ENCODE results near the gene XRCC2.

- no peak for TF ChIP-seq REST (IDR thresholded peaks at IDR 0.05; ENCODE audit: unreplicated experiment)
- TF ChIP-seq CTCF (conservative IDR thresholded peaks at IDR 0.05; ENCODE audit: low read depth in 2 of 2): no peak
- TF ChIP-seq EZH2 (IDR thresholded peaks at IDR 0.05; ENCODE audit: low read depth, unreplicated experiment): no peak
- no peak for TF ChIP-seq JUNB (IDR thresholded peaks at IDR 0.05; ENCODE audit: unreplicated experiment)
- no peak for TF ChIP-seq POLR2AphosphoS5 (IDR thresholded peaks at IDR 0.05; ENCODE audit: low read depth)
- no peak for TF ChIP-seq CREB1 (CRISPR knock-in tag; IDR thresholded peaks at IDR 0.05; ENCODE audit: low read depth)
- TF ChIP-seq EZH2phosphoT487 (IDR thresholded peaks at IDR 0.05; ENCODE audit: unreplicated experiment): no peak
- no peak for TF ChIP-seq ZNF462 (CRISPR knock-in tag; IDR thresholded peaks at IDR 0.05)
- TF ChIP-seq ZNF114 (CRISPR knock-in tag; IDR thresholded peaks at IDR 0.05): no peak
Measured at GRCh38 chr7:152637161-152637560, 38.8 kb downstream of the XRCC2 start.

Measured in GM23338 (cell line).